GM12872 (cell line): ENCODE results near the gene GH1.
"Not testable (repeated sequence)": the region's sequence is repeated elsewhere in the genome, so short reads cannot be mapped to it uniquely, and the experiment has no call there.

Experiments
- CTCF ChIP-seq: IDR thresholded peaks from 3 replicates; pipeline ENCODE4 v1.5.1; 2011; ENCODE audit warnings: low read depth, mild to moderate bottlenecking, low read length, moderate library complexity; ENCODE audit not compliant: insufficient read depth

Gene GH1

GRCh38 chr17:63880706-63881105, 37.9 kb downstream of the GH1 start:
- no peak for TF ChIP-seq CTCF

- TF ChIP-seq CTCF, result not testable (repeated sequence)
Measured at GRCh38 chr17:63873577-63873976, 45.1 kb downstream of the GH1 start, which contains the start of gene CSH2. Gene CSH2 (minus strand): TSS chr17:63873677. CDS start chr17:63873614, 63 bp downstream.

GRCh38 chr17:63869491-63870291, 48.9 kb downstream of the GH1 start:
- peak; percentile 31; the same call in 2 of the 3 replicates for TF ChIP-seq CTCF
